GM19372 (cell line): ENCODE results near the gene INHBB.

Experiments
- ATAC-seq: cut with Tn5 transposase; IDR thresholded peaks from one replicate; pipeline ENCODE4 v1.9.1; 2021; ENCODE audit warnings: mild to moderate bottlenecking, low read depth, moderate library complexity; ENCODE audit not compliant: unreplicated experiment

The INHBB gene

GRCh38 chr2:120334068-120334467, 11.9 kb upstream of the INHBB start:
- ATAC-seq = no peak

DNA sequence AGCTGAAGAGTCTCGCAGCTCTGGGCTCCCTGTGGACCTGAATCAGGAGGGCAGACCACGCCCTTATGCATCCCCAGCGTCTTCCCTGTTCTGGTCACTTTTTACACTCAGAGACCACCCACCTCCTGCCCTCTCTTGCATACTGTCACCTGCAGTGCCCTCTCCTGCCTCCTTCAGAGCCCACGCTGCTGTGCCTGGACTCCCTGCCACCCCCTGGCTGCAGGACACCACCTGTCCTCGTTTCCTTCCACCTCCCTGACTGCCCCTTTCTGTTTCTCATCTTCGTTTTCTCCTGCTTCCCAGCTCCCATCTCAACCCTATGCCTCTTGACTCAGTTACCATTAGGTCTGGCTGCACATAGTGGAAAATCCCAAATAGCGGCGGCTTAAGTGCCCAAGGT, 9.2 kb upstream of the INHBB start:
- ATAC-seq = no peak

- ATAC-seq = no peak
These were observed 7.9 kb upstream of the INHBB start for GRCh38 chr2:120338015-120338414.

GRCh38 chr2:120341977-120342376, 4.0 kb upstream of the INHBB start:
- ATAC-seq = no peak

GRCh38 chr2:120342446-120342845, 3.5 kb upstream of the INHBB start:
- no peak for ATAC-seq

GRCh38 chr2:120343100-120343432, 2.9 kb upstream of the INHBB start:
- no peak for ATAC-seq

DNA sequence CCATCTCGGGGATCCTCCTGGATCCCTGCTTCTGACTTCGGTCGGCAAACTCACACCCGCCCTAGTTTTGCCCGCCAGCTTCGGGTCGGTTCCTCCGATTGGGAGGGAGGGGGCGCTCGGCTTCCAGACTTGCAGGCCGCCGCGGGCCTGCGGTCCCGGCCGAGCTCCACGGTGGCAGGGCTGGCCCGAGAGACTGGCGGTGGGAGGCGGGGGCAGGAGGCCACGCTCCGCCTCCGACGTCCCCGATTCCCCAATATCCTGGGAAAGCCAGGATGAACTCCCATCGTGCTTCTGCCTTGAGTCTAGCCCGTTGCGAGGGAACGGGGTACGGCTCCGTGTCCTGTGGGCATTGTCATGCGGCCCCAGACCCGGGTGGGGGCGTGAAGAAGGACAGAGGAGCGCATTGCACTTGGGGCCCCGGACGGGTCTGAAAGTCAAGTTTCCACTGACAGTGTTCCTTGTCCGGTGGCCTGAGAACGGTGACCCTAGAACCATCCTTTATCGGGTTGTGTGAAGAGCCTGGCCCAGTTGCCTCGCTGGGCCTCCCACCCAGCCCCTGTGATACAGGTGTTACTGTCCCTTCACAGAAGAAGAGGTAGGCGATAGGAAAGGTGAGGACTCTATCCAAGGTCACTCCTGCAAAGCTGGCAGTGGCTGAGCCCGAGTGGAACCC, 2.4 kb upstream of the INHBB start:
- ATAC-seq = no peak

DNA sequence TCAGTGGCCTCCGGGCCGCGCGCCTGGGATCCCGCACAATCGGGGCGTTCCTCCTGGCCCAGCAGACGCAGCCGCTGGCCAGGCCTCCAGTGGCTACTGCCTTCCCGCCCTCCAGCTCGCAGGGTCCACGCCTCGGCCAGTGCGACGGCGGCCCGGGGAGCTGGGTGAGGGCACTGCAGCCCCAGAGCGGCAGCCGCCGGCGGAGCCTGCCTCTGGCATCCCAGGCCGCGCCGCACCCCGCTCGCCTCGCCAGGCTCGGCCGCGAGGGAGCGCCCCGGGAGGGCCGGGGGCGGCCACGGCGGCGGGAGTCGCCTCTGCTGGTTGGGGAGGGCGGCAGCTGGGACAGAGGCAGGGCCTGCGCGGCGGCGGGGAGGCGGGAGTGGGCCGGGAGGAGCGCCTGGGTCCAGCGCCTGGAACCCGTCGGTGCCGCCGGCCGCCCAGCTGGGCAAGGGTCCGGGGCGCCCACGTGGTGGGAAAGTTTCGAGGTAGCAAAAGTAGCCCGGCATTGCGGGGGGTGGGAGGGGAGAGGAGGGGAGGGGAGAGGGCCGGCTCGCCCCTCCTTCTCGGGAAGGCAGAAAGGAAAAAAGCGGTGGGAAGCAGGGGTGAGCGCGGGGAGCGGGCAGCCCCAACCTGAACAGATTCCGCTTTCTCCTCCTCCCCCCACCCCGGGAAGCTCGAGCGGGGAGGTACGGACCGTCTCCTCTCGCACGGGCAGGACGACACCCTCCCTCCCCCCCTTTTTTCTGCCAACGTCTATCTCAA, 1.5 kb upstream of the INHBB start:
- no peak for ATAC-seq

DNA sequence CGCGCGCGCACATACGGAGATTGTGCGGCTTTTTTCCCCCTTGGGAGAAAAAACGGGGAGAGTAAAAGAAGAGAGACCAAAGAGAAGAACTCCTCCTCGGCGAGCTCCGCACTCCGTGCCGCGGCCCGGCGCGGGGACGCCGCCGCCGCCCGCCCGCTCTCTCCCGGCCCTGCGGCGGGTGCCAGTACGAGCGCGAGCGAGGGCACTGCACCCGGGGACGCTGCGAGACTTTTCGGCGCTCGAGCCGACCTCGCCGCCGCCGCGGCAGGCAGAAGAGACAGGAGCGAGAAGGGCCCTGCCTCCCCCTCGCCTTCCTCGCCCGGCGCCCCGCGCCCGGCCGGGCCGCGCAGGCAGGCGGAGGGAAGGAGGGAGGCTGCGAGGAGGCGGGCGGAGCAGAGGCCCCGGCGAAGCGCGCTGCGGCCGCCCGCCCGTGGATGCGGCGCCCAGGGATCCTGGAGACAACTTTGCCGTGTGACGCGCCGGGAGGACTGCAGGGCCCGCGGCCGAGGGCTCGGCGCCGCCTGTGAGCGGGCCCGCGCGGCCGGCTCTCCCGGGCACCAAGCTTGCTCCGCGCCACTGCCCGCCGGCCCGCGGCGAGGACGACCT, 857 bp upstream of the INHBB start:
- ATAC-seq = no peak

DNA sequence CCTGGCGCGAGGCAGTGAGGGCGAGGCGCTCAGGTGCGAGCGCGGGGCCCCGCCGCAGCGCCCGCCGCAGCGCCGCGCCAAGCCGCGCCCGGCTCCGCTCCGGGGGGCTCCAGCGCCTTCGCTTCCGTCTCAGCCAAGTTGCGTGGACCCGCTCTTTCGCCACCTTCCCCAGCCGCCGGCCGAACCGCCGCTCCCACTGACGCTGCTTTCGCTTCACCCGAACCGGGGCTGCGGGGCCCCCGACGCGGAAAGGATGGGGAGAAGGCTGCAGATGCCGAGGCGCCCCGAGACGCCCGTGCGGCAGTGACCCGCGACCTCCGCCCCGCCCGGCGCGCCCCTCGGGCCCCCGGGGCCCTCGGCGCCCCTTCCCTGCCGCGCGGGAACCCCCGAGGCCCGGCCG, 328 bp upstream of the INHBB start:
- no peak for ATAC-seq

GRCh38 chr2:120346667-120347358, 877 bp downstream of the INHBB start:
- no peak for ATAC-seq

DNA sequence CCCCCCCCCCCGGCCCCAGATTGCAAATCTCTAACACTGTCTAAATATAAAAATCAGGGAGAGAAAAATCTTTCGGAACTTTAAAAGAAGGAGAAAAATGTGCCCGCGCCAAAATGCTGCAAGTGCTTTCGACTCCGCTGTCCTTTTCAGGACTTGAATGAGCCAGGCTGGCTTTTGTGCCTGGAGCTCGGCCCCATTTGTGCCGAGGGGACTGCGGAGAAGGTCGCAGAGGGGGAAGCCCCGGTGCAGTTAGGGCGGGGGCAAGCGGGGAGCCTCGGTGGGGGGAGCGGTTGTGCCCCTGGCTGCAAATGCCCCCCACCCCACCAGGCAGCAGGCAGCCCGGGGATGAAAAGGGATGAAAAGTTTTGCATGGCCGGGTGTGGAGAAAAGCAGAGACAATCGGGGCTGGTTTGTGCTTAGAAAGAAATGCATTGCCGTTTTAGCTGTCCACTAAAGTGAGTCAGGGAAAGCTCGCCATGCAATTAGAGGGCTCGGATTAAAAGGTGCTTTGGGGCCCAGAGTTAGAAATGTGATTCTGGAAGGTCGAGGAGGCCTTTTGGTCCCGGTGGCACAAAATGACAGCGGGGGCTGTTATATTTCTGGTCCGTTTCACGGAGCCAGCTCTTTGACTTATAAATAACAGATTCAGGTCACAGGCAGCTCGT, 1.6 kb downstream of the INHBB start:
- ATAC-seq = no peak

DNA sequence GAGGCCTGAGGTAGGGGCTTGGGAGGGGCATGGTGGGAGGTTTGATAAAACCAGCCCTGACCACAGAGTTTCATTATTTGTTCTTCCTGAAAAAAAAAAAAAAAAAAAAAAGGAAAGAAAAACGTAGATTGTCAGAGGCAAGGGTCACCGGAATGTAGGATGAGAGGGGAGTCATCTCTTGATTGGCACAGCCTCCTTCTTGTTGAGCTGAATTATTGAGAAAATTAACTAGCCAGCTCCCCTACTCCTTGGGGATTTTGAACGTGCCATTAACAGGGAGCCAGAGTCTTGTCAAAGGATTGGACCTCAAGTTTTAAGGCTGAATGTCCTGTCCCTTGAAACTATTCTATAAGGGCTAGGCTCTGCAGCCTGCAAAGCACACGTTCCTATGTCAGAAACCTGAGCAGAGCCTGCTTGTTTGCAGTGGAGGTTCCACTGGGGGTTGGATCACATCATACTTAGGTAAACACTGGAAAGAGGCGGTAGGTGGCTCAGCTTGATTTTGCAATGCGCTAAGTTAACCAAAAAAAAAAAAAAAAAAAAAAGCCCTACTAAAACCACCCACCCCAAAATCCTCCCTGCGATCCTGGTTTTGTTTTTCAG, 2.3 kb downstream of the INHBB start:
- no peak for ATAC-seq

DNA sequence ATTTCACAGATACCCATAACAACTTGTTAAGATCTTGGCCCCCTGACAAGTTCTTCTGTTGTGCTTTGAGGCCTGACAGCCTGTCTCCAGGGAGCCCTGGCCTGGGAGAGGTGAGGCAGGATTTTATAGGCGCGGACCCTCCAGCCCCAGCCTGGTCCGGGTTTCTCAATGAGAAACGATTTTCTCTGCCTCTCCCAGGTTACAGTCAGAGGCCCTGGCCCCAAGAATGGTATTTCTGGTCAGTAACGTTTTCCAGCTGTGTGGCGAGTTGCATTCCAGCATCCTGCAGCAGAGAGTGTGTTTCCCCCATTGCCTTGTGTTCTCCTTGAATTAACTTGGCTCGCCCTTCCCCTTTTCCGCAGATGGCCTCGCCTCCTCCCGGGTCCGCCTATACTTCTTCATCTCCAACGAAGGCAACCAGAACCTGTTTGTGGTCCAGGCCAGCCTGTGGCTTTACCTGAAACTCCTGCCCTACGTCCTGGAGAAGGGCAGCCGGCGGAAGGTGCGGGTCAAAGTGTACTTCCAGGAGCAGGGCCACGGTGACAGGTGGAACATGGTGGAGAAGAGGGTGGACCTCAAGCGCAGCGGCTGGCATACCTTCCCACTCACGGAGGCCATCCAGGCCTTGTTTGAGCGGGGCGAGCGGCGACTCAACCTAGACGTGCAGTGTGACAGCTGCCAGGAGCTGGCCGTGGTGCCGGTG, 3.0 kb downstream of the INHBB start:
- ATAC-seq = no peak

DNA sequence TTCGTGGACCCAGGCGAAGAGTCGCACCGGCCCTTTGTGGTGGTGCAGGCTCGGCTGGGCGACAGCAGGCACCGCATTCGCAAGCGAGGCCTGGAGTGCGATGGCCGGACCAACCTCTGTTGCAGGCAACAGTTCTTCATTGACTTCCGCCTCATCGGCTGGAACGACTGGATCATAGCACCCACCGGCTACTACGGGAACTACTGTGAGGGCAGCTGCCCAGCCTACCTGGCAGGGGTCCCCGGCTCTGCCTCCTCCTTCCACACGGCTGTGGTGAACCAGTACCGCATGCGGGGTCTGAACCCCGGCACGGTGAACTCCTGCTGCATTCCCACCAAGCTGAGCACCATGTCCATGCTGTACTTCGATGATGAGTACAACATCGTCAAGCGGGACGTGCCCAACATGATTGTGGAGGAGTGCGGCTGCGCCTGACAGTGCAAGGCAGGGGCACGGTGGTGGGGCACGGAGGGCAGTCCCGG, 3.5 kb downstream of the INHBB start:
- no peak for ATAC-seq

DNA sequence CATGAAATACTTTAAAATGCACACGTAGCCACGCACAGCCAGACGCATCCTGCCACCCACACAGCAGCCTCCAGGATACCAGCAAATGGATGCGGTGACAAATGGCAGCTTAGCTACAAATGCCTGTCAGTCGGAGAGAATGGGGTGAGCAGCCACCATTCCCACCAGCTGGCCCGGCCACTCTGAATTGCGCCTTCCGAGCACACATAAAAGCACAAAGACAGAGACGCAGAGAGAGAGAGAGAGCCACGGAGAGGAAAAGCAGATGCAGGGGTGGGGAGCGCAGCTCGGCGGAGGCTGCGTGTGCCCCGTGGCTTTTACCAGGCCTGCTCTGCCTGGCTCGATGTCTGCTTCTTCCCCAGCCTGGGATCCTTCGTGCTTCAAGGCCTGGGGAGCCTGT, 4.1 kb downstream of the INHBB start:
- no peak for ATAC-seq

GRCh38 chr2:120350801-120351320, 4.9 kb downstream of the INHBB start:
- no peak for ATAC-seq

GRCh38 chr2:120352696-120353590, 7.0 kb downstream of the INHBB start:
- ATAC-seq = no peak

GRCh38 chr2:120353591-120353898, 7.6 kb downstream of the INHBB start:
- ATAC-seq = no peak
